ENCODE data around the gene FTHL17.

Gene FTHL17

GRCh38 chrX:31071725-31072124 lies at the start of gene FTHL17:
TSS of gene FTHL17 (minus strand) at chrX:31072041. CDS start at chrX:31071953, 88 bp downstream.
- no peak for DNase-seq (ENCODE audit: low read depth, low spot score)

GRCh38 chrX:31117266-31117665 lies 45.4 kb upstream of the FTHL17 start:
- no peak for DNase-seq (ENCODE audit: low read depth, low spot score)

GRCh38 chrX:31115398-31115797 lies 43.6 kb upstream of the FTHL17 start:
- DNase-seq (ENCODE audit: low read depth, low spot score), result no peak

DNA sequence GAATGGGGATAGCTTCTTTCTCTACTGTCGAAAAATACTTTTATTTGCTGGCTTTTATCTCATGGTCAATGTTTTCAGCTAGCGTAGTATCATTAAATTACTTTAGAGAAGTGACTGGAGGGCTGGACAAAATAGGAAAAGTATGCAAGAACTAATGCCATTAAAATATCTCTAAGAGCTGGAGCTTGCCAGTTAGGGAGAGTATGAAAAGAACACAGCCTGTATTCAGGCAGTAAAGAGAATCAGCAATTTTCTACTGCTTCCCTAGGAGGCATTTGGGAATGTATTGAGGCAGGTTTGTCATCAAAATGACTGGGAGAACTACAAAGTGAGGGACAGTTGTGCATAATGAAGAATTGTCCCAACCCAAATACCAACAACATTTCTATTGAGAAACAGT lies 43.0 kb upstream of the FTHL17 start:
- no peak for DNase-seq (ENCODE audit: low read depth, low spot score)

- DNase-seq (ENCODE audit: low read depth, low spot score), result no peak
These were observed 40.6 kb upstream of the FTHL17 start for GRCh38 chrX:31112226-31112999.

GRCh38 chrX:31110657-31111056 lies 38.8 kb upstream of the FTHL17 start:
- DNase-seq (ENCODE audit: low read depth, low spot score), result no peak

- no peak for DNase-seq (ENCODE audit: low read depth, low spot score)
These were observed 27.8 kb upstream of the FTHL17 start for GRCh38 chrX:31099536-31100090.

- DNase-seq (ENCODE audit: low read depth, low spot score), result no peak
These were observed 26.2 kb upstream of the FTHL17 start for GRCh38 chrX:31098079-31098478.

DNA sequence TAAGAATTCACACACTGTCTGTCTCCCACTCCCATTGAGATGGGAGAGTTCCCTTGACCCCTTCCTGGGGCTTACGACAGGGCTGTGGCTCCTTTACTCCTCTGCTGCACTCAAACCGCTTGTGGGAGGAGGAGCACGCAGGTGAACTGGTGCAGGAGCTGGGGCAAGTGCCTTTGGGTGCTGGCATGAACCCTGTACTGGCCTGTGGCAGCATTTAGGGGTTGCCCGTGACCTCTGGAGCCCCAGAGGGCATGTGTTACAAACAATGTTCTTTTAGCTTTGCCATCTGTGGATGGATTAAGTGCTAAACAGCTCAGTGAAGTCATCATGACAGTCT lies 21.8 kb upstream of the FTHL17 start:
- DNase-seq (ENCODE audit: low read depth, low spot score), result no peak

DNA sequence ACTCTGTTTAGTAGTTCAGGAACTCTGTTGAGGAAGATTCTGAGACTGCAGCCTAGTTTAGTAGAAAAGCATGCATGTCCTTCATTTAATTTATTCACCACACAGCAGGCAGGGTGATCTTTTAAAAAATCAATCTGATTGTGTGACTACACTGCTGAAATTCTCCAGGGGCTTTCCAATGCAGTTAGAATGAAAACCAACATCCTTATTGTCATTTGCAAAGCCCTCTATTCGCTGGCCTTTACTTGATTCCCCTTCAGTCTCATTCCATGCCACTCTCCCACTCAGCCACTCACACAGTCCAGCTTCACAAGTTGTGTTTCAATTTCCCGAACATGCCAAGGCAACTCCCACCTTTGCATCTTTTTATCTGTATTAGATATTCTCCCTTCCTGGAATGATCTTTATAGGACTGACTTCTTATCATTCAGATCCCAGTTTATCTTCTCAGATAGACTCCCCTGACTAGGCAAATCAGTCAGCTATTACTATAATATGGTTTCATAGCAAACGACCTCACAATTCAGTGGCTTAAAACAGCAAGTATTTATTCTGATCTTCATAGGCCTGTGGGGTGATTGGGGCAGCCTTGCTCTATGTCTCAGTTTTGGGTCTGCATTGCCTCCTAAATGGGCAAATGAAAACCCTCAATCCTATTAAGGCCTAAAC lies 21.3 kb upstream of the FTHL17 start:
- no peak for DNase-seq (ENCODE audit: low read depth, low spot score)

DNA sequence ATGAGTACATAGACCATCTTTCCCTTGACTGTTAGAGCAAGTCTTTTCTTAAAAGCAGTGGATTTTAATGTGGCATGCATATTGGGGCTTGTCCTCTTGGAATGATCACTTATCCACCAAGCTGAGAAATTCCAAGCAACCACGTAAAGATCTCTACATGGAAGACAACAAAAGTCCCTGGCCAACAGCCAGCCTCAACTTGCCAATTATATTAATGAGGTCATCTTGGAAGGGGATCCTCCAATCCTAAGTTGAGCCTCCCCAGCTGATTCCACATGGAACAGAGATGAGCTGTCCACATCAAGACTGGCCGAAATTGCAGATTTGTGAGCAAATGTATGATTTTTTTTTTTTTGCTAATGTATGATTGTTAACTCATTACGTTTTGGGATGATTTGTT lies 20.6 kb upstream of the FTHL17 start:
- DNase-seq (ENCODE audit: low read depth, low spot score), result no peak

DNA sequence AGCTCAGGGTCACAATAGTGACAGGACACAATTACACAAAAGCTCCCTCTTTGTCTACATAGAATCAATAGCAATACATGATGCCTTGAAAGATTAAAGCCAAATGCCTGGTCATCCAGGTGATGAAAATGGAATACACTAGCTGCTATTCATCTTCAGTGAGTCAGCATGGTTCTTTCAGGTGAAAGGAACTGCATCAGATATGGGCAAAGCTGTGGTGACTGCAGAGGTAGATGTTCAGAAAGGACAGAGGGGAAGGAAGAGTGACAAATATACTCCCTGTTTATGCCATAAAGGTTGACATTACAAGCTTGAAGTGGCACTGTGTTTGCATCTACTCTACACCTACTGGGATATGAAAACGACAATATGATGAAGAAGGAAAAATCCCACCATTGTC lies 20.0 kb upstream of the FTHL17 start:
- no peak for DNase-seq (ENCODE audit: low read depth, low spot score)

GRCh38 chrX:31074522-31074921 lies 2.7 kb upstream of the FTHL17 start:
- no peak for DNase-seq (ENCODE audit: low read depth, low spot score)

DNA sequence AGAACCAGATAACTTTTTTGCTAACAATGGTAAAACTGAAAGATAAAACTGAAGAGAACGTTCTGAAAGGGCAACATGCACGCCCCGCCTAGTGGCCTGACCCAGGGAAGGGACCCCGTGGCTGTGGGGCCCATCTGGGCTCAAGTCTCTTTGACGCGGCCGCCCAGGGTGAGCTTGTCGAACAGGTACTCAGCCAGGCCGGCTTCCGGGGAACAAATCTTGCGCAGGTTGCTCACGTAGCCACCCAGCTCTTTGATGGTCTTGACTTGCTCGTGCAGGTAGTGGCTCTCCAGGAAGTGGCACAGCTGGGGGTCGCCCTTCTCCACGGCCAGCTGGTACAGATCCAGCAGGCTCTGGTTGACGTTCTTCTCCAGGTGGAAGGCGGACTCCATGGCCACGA lies 579 bp downstream of the FTHL17 start:
- DNase-seq (ENCODE audit: low read depth, low spot score), result no peak

- no peak for DNase-seq (ENCODE audit: low read depth, low spot score)
These were observed 1.8 kb downstream of the FTHL17 start for GRCh38 chrX:31070057-31070468.

DNA sequence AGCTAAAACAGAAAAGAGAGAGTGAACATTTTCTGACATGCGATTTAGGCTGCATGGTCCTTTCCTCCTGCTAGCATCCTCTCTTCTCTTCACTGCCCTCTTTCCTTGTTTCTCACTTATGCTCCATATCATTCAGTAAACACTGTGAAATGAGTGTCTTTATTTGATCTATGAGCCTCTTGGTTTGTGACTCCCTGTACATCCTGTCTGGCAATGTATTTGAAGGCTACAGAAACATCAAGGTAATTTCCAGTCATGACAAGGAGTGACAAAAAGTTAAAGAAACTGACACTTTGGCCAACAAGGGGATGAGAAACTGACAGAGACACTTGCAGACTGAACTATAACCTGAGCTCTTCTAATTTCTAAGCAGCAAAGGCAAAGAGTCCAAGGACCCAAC lies 8.7 kb downstream of the FTHL17 start:
- DNase-seq (ENCODE audit: low read depth, low spot score), result no peak

DNA sequence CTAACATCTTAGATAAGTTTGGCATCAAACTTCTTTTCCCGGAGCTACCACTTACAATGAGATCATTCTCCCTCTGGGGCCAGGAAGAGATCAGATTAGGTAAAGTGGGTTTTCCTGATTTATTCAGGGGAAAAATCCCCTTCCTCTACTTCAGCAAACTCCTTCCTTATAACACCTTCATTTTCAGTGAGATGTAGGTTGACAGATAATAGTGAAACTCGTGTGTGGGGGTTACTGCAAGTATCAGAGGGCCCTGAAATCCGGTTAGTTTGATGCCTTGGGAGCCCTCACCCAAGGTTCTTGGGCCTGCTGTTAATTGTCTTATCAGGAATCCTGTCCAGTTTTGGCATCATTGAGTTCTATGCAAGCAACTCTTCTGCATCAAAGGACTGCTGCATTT lies 10.8 kb downstream of the FTHL17 start:
- no peak for DNase-seq (ENCODE audit: low read depth, low spot score)

- DNase-seq (ENCODE audit: low read depth, low spot score), result no peak
These were observed 11.8 kb downstream of the FTHL17 start for GRCh38 chrX:31060016-31060415.

DNA sequence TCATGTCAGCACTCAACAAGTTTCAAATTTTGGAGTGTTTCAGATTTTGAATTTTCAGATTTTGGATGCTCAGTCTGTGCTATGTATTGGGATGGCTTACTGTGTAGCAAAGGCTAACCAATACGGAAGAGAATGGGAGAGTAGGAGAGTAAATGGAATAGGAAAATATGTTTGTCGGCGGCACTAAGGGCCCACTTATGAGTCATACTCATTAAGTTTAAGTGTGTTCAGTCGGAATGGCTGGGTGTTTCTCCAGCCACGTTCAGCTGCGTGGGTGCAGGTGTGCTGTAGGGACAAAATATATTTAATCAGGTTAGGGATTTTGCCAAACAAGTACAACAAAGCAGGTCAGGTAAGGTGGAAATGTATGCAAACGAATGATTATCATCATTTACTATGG lies 13.6 kb downstream of the FTHL17 start:
- no peak for DNase-seq (ENCODE audit: low read depth, low spot score)

DNA sequence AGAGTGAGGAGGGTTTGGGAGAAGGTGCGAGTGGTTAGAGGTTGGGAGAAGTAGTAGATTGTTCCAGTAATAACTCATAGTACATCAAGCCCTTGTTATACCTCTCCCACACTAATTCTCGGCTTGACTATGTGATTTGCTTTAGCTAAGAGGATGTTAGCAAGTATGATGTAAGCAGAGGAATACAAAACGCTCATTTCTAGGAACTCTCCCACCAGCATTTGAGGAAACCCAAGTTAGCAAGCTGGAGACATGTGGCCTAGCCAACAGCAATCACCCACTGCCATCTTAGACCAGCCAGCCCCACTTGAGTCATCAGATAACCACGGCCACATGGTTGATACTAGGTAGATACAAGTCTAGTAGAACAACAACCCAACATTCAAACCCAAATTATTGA lies 14.2 kb downstream of the FTHL17 start:
- DNase-seq (ENCODE audit: low read depth, low spot score), result no peak

DNA sequence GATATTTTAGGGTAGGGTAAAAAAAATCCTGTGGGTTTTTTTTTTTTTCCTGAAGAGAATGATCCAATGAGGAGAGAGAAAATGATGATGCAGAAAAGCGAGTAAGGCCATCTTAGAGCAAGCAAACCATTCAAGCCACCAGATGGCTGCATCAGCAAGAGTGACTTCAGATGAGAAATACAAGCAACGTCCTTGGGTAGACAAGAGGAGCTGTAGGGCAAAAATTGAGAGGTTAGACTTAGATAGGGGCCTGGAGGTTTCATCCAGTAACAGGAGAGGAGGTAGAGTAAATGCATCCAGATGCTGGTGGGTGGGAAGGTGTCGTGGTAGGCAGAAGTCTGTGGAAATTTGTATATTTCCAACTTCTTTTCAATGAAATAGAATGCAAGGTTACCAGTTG lies 14.6 kb downstream of the FTHL17 start:
- DNase-seq (ENCODE audit: low read depth, low spot score), result no peak

GRCh38 chrX:31053621-31054020 lies 18.2 kb downstream of the FTHL17 start:
- no peak for DNase-seq (ENCODE audit: low read depth, low spot score)

GRCh38 chrX:31039327-31039711 lies 32.5 kb downstream of the FTHL17 start:
- DNase-seq (ENCODE audit: low read depth, low spot score), result no peak
